Liver (tissue), 3 donors: Measurements from ENCODE around the gene LATS2.

Experiments
- GABPA ChIP-seq, 2 donors: IDR thresholded peaks in 1 of 2; conservative IDR thresholded peaks in 1 of 2; 2 replicates each; pipeline ENCODE4 v1.6.1; 2016; ENCODE audit warnings: antibody characterized with exemption in 2 of 2, mild to moderate bottlenecking in 1 of 2, moderate library complexity in 1 of 2
- HNF4G ChIP-seq: IDR thresholded peaks from 2 replicates; pipeline ENCODE4 v1.6.1; 2016; ENCODE audit warnings: antibody characterized with exemption
- JUND ChIP-seq, 2 donors: IDR thresholded peaks; 2 replicates each; pipeline ENCODE4 v1.6.1; 2016; ENCODE audit warnings: antibody characterized with exemption in 2 of 2
- RAD21 ChIP-seq, 2 donors: IDR thresholded peaks; 2 replicates each; pipeline ENCODE4 v1.6.1; 2016; ENCODE audit warnings: antibody characterized with exemption in 2 of 2, mild to moderate bottlenecking in 2 of 2
- RXRA ChIP-seq, 2 donors: IDR thresholded peaks; 2 replicates each; pipeline ENCODE4 v1.6.1; 2017 to 2018; ENCODE audit warnings: antibody characterized with exemption in 2 of 2, mild to moderate bottlenecking in 1 of 2
- SP1 ChIP-seq: IDR thresholded peaks from 2 replicates; pipeline ENCODE4 v1.6.1; 2018; ENCODE audit warnings: antibody characterized with exemption, mild to moderate bottlenecking
- TAF1 ChIP-seq: conservative IDR thresholded peaks from 2 replicates; pipeline ENCODE4 v1.6.1; 2016; ENCODE audit warnings: antibody characterized with exemption, mild to moderate bottlenecking
- YY1 ChIP-seq: IDR thresholded peaks from 2 replicates; pipeline ENCODE4 v1.6.1; 2016; ENCODE audit warnings: antibody characterized with exemption, mild to moderate bottlenecking
- TF ChIP-seq, protein P1 (sequence below): fragments of 150-350 bp; IDR thresholded peaks from 2 replicates; pipeline ENCODE4 v1.5.1; 2017; ENCODE audit warnings: improper control_type of control experiment, low read depth, low read length; ENCODE audit not compliant: missing input control
- TF ChIP-seq, protein P2 (sequence below): IDR thresholded peaks from 2 replicates; pipeline ENCODE4 v1.6.1; 2016; ENCODE audit warnings: antibody characterized with exemption
- TF ChIP-seq, protein P3 (sequence below): IDR thresholded peaks from 2 replicates; pipeline ENCODE4 v1.6.1; 2016; ENCODE audit warnings: antibody characterized with exemption
- TF ChIP-seq, protein P4 (sequence below): IDR thresholded peaks from 2 replicates; pipeline ENCODE4 v1.6.1; 2016; ENCODE audit warnings: antibody characterized with exemption, mild to moderate bottlenecking
- donor health status: healthy.
- donor health status: healthy.

DNA sequence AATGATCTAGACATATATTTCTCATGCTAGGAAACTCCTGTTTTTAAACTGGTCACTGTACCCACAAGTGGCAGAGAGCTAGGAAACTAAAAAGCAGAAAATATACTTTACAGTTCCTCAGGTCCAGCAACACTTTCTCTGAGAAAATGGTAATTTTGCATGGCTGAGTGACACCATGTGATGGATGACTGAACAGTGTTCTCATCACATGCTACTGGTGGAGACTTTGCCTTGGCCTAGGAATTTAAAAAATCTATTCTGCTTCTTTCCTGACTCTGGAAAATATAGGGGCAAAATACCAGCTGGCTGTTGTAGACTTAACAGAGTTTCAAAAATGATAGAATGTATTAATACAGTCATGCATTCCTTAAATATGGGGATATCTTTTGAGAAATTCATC lies 50.0 kb downstream of the LATS2 start:
- TF ChIP-seq, protein P1, sequence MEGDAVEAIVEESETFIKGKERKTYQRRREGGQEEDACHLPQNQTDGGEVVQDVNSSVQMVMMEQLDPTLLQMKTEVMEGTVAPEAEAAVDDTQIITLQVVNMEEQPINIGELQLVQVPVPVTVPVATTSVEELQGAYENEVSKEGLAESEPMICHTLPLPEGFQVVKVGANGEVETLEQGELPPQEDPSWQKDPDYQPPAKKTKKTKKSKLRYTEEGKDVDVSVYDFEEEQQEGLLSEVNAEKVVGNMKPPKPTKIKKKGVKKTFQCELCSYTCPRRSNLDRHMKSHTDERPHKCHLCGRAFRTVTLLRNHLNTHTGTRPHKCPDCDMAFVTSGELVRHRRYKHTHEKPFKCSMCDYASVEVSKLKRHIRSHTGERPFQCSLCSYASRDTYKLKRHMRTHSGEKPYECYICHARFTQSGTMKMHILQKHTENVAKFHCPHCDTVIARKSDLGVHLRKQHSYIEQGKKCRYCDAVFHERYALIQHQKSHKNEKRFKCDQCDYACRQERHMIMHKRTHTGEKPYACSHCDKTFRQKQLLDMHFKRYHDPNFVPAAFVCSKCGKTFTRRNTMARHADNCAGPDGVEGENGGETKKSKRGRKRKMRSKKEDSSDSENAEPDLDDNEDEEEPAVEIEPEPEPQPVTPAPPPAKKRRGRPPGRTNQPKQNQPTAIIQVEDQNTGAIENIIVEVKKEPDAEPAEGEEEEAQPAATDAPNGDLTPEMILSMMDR, result no peak
- TF ChIP-seq, protein P2, sequence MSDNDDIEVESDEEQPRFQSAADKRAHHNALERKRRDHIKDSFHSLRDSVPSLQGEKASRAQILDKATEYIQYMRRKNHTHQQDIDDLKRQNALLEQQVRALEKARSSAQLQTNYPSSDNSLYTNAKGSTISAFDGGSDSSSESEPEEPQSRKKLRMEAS, result no peak
- no peak for TF ChIP-seq GABPA (IDR thresholded peaks at IDR 0.05 in 1 of 2, conservative IDR thresholded peaks at IDR 0.05 in 1 of 2)
- TF ChIP-seq RAD21 (IDR thresholded peaks at IDR 0.05), result no peak
- no peak for TF ChIP-seq RXRA (IDR thresholded peaks at IDR 0.05)
- TF ChIP-seq TAF1, result no peak
- no peak for TF ChIP-seq SP1
- no peak for TF ChIP-seq JUND (IDR thresholded peaks at IDR 0.05)
- TF ChIP-seq, protein P3, sequence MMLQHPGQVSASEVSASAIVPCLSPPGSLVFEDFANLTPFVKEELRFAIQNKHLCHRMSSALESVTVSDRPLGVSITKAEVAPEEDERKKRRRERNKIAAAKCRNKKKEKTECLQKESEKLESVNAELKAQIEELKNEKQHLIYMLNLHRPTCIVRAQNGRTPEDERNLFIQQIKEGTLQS, result no peak
- TF ChIP-seq, protein P4, sequence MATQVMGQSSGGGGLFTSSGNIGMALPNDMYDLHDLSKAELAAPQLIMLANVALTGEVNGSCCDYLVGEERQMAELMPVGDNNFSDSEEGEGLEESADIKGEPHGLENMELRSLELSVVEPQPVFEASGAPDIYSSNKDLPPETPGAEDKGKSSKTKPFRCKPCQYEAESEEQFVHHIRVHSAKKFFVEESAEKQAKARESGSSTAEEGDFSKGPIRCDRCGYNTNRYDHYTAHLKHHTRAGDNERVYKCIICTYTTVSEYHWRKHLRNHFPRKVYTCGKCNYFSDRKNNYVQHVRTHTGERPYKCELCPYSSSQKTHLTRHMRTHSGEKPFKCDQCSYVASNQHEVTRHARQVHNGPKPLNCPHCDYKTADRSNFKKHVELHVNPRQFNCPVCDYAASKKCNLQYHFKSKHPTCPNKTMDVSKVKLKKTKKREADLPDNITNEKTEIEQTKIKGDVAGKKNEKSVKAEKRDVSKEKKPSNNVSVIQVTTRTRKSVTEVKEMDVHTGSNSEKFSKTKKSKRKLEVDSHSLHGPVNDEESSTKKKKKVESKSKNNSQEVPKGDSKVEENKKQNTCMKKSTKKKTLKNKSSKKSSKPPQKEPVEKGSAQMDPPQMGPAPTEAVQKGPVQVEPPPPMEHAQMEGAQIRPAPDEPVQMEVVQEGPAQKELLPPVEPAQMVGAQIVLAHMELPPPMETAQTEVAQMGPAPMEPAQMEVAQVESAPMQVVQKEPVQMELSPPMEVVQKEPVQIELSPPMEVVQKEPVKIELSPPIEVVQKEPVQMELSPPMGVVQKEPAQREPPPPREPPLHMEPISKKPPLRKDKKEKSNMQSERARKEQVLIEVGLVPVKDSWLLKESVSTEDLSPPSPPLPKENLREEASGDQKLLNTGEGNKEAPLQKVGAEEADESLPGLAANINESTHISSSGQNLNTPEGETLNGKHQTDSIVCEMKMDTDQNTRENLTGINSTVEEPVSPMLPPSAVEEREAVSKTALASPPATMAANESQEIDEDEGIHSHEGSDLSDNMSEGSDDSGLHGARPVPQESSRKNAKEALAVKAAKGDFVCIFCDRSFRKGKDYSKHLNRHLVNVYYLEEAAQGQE, result no peak
- no peak for TF ChIP-seq YY1
- no peak for TF ChIP-seq HNF4G
